Tongue (tissue), 2 donors: ENCODE data around the gene FSTL4. TPM values are rescaled to one million over a fixed set of nuclear protein-coding genes. Genes with fewer than 3 reads are reported as not detected.
"Not testable (repeated sequence)": the region's sequence is repeated elsewhere in the genome, so short reads cannot be mapped to it uniquely, and the experiment has no call there.

Source experiments
- DNase-seq: peaks from one replicate; pipeline ENCODE4 v3.0.0-alpha.2; 2015
- total RNA-seq: library from RNA; depleted of rRNA; stranded (reverse); fragments of >200 nt; gene quantifications from one replicate; pipeline ENCODE4 v1.2.3, GENCODE V29; 2014

FSTL4 gene
- total RNA-seq, 1 donor from 2014 or later, result 0.51 TPM

DNA sequence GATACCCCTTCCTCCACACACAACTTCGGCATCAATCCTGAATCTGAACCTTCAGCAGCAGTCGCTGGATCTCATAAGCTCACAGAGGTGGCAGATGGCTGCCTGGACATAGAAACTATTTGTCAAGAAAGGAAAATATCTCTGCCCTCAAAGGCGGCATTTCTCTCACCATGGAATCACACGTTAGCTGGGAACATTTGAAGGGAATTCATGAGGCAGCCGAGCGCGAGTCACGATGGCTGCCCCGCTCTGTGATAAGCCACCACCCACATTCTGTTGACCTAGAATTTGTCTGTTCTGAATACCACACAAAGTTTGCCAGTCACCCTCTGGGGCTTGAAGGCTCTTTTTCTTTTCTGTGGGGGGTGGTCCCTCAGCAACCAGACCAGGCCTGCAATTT lies 157.9 kb downstream of the FSTL4 start:
- no peak for DNase-seq

DNA sequence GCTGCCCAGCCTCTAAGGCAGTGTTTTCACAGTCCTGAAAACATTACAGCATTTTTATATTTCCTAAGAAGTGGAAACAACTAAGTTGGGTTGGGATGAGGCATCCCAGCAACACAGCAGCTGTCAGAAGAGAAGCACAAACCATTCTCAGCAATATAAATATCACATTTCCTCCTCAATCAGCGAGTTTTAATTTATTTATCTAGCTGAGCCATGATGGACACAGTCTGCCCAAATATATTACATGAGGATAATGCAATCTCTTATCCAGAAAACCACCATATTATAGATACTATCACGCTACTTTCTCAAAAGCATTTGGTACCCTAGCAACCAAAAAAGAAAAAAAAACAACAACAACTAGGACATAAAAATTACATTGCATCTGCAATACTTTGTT lies 158.5 kb downstream of the FSTL4 start:
- DNase-seq, result peak; percentile 62

DNA sequence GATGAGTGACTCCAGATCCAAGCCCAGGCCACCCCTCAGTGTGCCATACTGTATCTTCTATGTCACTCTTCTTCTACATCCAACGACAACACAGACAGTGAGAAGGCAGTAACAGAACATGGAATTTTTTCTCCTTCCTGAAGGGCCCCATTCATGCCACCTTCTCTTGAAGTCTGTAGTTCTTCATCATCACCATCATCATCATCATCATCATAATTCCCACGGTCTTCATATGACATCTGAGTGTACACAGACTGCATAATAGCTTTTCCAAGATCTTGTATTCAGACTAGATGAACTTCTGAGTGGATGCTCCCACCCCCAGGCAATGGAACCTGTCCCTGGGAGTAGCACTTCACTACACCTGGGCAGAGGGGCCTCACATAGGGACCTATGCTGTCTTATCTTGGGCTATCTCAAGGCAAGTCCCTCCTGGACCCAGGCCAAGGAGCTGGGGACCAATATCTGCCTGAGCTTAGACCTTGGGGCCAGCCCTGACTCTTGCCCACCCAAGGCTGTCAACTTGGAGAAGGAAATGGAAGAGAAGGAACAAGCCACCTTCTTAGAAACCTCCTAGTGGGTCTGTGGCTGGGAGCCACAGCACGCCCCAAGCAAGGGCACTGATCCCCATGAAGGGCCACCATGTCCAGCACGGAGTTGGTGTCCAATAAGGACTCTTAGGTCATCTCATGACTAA lies 159.1 kb downstream of the FSTL4 start:
- no peak for DNase-seq

DNA sequence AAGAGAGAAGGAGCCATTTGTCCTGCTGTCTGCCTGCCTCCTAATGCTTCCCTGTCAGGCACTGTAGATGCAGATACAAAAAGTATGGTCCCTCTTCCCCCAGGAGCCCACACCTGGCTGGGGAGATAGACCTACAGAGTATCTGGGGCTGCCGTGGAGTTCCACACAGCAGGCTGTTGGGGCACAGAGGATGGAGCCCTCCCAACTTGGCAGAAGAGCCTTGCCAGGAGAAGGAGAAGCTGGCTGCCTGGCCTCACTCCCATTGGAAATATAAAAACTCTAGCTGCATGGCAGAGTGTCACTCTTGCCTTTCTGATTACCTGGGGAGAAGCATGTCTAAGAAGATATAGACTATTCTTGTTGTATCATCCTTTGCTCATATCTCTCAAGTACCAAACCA lies 160.4 kb downstream of the FSTL4 start:
- DNase-seq, result no peak

DNA sequence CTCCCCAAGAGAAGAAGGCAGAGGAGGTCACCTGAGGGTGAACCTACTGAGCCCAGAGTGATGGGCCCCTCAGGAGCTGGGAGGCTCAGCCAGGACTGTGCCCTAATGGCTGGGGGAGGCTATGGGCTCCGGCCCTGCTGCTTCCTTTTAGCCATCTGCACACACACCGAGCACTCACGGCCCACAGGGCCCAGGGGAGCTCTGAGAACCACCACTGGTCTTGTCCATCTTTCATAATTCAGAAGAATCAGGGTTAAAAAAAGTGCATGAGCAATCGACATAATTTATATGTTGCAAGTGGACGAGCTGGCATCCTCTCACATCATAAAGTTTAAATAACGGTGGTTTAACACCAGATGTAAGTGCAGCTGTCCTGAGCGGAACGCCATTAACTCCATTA lies 162.1 kb downstream of the FSTL4 start:
- peak; percentile 27 for DNase-seq

DNA sequence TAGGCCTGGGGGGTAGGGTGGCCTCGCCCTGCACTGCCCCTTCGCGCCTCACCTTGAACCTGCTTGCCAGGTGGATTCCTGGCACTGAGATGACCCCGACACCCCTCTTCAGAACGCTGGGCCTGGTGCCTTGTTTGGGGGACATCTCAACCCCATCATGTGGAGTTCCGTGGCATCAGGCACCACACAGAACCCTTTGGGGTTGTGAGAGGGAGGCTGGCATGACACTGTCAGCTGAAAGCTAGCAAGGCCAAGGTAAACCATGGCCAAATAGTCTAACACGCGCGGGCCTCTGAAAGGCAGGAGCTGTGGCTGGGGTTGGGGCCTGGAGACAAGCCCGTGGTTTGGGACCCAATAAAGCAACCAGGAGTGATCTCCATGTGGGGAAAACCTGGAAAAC lies 163.2 kb downstream of the FSTL4 start:
- no peak for DNase-seq

DNA sequence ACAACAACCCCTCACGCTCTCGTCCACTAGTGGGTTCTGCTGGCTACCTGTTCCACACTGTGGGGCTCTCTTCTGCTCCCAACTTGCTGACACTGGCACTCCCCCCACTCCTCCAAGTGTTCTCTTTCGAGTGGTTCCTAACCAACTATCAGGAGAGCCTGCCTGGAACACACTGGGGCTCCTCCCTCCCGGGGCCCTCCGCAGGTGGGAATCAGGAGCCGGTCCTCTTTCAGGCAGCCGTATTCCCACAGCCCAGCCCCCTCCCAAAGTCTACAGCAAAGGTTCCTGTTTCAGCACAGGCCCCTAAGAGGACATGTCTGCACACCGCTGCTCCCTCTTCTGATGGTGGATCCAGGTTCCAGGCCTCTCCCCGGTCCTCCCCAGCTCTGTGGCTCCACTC lies 165.9 kb downstream of the FSTL4 start:
- DNase-seq, result no peak

DNA sequence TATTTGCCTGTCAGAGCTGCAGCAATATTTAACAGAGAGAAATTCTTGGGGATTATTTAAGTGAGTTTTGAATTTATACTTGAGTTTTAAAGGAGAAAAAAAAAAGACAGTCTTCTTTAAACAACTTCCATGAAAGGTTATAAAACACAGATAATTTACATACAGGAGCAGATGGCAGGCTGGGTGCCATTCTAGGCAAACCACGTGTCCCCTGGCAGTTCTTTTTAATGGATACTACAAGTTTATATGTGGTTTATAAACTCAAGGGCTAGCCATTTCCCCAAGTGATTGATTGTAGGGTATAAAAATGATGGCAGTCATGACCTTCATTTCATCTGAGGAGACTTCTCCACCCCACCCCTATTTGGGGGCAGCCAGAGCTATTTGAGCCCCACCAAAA lies 166.6 kb downstream of the FSTL4 start:
- no peak for DNase-seq

DNA sequence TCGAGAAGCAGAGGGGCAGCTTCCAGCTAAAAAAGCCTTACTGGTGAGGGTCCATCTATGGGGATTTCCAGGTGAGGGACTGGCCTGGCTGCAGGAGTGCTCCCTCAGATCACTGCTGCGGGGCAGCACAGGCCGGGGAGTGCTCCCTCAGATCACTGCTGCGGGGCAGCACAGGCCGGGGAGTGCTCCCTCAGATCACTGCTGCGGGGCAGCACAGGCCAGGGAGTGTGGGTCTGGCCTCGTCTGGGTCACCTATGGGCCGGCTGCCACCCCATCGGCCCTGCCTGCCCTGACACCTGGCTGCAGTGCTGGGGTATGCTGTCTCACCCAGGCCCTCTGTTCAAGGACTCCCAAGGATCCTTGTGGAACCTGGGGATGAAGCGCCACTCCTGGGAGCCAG lies 167.1 kb downstream of the FSTL4 start:
- DNase-seq, result not testable (repeated sequence)

DNA sequence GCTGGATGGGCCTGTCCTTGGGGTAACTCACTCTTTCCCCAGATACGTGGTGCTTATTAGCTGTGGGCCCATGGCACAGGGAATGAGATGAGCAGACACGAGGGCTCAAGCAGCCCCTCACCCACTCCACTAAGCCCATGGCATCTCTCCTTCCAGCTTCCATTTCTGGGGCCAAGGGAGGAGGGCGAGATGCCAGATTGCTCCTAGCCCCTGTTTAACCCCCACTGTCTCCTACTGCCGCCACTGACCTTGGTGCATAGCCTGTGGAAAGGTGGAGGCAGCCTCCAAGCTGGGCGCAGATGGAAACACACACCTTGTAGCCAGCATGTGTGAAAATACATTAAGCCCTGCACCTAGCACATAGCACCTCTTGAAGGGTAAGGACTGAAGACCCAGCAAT lies 167.6 kb downstream of the FSTL4 start:
- no peak for DNase-seq

DNA sequence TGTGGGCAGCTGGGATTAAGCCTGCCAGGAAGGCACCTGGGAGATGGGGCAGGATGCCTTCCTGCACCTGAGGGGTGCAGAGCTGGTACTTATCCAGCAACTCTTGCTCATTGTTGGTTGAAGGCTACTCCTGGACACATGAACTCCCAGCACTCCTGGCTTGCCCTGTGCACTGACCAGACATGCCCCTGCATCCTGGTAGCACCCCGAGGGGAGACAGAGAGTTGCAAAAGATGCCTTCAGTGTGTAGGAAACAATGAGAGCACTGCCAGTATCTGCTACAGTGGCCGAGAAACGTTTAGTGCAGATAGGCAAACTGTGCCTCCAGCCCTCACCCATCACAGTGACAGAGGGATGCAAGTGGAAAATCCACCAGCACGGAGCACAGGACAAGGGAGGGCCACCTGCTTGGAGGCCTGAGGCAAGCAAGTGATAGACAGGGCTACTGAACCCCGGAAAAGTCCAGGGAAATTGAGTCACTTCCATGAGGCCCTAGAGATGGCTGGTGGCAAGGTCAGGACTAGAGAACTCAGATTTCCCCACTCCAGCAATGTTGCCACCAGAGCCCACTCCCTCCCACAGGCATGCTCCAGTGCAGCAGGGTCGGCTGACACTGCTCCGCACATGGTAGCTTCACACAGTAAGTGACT lies 171.1 kb downstream of the FSTL4 start:
- DNase-seq, result no peak

DNA sequence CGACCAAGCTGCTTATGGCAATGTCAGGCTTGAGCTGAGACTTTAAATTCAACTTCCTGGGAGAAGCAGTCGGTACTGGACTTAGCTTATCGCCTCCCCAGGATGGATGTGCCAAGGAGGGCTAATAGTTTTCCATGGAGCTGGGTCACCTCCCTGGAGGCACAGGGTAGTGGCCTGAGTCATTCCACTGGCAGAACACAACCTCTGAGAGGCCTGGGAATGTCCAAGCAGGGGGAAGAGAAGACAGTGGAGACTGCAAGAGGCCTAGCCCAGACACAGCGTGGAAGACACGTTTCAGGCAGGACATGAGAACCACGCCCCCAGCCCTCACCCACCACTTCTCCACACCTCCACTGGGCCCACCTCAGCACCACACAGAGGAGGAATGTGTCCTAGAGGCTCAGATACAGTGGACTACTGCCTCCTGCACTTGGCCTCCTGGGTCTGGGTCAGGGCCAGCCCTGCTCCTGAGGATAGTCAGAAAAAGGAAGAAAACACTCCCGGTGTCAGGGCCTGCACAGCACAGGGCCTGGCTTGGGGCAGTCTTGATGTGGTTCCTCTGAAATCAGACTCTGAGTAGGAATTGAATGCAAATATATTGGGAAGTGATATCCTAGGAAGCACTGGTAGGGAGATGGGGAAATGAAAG lies 171.8 kb downstream of the FSTL4 start:
- DNase-seq, result no peak

DNA sequence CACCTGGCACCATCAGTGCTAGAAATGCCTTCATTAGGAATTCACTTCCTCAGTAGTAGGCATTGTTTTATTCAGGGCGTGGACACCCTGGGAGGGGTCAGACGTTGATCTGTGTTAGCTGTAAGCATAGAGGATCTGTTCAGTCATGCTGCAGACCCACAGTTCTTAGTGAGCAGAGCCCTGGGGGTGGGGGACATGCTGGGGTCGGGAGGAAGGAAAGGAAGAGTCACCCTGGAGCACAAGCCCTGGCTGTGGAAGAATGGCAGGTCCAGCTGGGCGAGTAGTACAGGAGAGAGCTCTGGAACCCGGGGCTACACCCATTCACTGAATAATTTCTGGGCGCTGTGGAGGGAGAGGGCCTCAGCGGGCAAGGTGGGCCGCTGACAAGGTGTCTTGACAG lies 172.5 kb downstream of the FSTL4 start:
- DNase-seq, result no peak

DNA sequence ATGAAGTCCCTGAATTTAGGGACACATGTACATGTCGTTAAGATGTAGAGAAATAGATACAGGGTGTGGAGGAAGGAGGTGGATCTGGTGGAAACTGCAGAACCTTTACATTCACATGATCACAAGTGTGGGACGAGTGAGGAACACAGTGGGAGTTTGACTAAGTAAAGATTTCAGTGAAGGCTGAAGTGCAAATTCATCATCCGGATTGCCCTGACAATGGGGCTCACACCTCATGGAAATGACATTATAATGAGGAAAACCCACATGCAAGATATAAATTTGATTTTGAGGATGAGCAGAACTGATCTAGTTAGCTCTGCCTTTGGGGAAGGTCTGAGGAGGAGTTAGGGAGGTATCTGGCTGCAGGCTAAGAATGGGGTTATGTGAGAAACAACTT lies 173.9 kb downstream of the FSTL4 start:
- no peak for DNase-seq

DNA sequence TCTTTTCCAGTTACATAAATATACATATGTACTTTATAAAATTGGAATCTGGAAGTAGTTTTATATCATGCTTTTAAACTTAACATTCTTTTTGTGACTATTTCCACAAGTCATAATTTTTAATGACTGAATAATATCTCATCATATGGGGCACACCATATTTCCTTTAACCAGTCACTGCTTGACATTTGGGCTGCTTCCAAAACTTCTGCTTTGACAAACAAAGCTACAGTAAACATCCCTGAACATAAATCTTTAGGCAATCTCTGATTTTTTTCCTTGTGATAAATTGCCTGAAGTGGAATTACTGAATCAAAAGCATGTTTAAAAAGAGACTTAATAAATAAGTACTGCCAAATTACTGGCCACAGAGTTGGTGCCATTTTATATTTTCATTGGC lies 178.0 kb downstream of the FSTL4 start:
- no peak for DNase-seq

DNA sequence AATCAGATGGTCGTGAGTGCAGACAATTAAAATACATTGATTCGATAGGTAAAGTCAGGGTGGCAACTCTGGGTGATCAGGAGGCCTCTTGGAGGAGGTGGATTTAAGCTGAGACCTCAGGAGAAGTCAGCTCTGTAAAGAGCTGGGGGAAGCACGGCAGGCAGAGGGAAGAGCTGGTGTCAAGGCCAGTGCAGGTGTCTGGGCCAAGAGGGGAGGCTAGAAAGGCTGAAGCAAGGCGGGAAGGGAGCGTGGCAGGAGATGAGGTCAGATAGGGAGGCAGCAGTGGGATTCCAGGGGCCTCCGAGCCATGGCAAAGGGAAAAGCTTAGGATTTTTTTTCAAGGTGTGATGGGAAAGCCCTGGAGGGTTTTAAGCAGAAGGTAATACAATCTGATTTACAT lies 178.7 kb downstream of the FSTL4 start:
- no peak for DNase-seq

DNA sequence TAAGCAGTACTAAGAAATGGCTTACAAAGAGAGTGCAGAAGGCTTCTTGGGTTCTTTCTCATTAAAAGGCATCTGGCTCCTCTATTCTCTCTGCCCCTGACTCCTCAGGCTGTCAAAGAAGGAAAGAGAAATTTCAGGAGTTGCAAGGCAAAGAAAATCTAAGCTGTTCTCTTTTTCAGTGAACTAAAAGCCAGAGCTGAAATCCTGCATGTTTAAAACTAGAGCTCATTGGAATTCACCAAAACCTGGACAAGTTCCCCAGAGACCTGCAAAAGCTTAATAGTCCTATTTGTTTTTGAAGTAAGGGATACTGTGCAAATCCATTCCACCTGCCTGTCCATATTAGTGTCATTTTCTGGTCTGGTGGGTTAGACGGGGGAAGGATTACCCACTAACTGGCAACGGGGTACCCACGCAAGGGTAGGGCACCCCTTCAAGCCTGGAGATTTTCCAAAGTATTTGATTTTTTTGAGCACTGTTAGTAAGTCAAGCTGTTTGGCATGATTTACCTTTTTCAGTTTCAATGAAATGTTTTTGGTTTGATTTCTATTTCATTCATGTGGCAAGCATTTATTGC lies 179.3 kb downstream of the FSTL4 start:
- DNase-seq, result no peak

DNA sequence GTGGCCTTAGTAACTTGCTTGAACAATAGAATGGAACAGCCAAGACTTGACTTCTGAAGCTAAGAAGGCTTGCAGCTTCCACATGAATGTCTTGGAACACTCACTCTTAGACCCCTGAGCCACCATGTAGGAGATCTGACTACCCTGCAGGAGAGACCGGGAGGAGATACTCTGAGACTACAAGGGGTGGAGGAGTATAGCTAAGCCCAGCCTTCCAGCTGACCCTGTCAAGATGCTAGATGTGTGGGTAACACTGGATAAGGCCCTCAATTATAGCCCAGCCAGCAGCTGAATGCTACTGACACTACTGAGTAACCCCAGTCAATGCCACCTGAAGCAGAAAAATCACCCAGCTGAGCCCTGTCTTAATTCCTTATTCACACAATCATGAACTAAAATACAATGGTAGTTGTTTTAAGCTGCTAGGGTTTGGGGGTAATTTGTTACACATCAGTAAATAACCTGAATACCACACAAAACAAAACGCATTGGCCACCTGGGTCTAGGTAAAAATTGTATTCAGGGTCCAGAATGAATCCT lies 180.9 kb downstream of the FSTL4 start:
- no peak for DNase-seq

DNA sequence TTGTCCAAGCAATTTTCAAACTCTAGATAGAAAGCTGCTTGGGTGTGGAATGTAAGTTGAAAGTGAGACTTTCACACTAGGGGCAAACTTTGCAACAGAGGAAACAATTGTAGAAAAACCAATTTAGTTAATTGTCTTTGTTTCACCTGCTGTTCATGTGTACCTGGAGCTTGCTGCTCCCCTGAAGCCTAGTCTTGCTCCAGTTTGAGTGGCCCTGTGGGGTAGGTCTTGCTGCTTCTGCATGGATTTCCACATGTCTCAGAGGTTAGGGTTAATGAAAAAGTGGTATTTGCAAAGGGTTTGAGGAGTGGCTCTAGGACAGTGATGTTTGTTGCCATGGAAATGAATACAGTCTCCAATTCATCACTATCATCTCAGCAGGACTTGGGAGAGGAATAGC lies 182.2 kb downstream of the FSTL4 start:
- no peak for DNase-seq

DNA sequence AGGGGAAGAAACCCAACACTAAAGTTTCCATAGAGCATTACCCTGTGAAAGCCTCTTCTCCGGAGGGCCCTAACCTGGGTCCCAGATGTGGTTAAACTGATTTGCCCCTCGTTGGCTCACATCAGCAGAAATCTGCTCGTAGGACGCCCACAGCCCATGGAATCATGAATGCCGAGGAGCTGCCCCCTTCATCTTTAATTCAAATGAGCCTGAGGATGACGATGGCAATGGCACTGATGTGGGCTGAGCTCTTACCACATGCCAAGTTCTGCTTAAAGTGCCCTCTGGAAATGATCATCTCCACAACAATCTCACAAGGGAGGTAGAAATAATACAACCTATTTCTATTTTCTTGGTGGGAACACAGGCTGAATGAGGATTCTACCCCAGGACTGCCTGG lies 183.3 kb downstream of the FSTL4 start:
- no peak for DNase-seq

DNA sequence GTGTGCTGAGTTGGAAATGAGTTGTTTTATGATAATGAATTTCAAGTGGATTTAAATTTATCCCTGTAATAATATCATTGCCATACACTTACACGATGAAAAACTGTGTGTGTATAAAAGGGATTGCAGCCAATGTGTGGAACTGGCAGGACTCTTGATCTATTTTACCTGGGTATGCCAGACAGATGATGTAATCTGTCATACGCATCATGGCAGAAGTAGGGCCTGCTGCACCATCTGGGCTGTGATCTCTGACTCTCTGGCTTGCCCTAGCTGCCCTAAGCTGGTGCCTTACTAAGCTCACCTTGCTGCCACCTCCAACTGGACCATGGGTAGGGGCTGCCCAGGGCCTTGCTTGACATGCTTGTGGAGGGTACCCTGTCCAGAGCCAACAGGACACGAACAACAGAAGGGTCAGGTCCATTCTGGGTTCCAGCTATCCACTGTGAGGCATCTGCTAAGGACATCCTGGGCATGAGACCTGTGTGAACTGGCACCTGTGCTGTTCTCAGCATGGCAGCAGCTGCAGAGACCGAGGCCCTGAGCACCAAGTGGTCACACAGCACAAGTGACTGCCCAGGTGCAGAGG lies 184.2 kb downstream of the FSTL4 start:
- DNase-seq, result no peak

DNA sequence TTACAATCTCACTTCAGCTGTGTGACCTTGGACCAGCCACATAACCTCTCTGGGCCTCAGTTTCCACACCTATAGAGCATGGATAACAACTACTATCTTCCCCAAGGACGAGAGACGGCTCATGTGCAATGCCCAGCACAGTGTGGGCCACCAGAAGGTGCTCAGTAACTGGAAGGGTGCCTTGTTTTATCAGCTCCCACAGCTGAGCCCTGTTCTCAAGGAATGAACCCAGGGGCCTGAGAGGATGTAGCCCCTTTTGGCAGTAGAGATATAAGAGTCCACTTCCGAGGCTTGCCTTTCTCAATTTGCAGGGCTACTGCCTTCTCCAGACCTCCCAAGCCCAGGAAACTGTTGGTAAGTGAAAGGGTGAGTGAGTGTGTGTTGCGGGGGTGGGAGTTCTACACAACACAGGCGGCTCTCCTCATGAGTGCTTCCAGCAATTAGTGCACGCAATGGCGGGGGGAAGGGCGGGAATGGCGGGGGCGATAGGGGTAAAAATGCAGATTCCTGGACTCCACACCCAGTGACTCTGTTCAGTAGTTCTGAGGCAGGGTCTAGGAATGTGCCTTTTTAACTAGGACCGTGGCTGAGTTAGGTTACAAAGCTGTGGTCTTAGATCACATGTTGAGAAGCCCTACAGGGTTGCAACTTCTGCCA lies 185.1 kb downstream of the FSTL4 start:
- DNase-seq, result no peak
